ENCODE measurements around the gene FTO. TPM values are rescaled to one million over a fixed set of nuclear protein-coding genes. Genes with fewer than 3 reads are reported as not detected.

FTO gene
- total RNA-seq, 1 donor from 2014 or later, result 107 TPM

DNA sequence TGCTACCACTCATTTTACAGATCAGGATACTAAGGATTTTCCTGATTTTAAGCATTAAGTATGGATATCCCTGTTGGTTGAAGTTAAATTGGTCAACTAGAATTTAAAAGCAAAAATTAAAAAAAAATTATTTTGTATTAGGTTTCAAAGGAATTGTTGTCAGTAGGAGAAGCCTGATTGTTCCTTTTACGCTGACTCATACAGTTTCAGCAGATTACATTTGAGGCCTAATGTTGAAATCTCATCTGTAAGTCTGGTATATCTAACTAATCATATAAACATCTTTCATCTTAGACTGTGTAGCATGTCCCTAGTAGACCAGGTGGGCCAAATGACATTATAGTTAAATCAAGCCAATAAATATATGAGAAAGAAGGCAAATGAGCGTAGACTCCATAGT, 83.5 kb downstream of the FTO start:
- Mint-ChIP-seq H3K27ac (ENCODE audit: unreplicated experiment) (no peak overlapping the region), H3K36me3 (ENCODE audit: low read depth) (peaks cover 7% of the 10 kb centered on the region), H3K4me3 (no peak overlapping the region), H3K27me3 (ENCODE audit: low read depth) (no peaks in the 10 kb centered on the region), H3K4me1 (no peaks in the 10 kb centered on the region), H3K9me3 (peaks cover 3% of the 10 kb centered on the region)
- TF ChIP-seq, protein P1, sequence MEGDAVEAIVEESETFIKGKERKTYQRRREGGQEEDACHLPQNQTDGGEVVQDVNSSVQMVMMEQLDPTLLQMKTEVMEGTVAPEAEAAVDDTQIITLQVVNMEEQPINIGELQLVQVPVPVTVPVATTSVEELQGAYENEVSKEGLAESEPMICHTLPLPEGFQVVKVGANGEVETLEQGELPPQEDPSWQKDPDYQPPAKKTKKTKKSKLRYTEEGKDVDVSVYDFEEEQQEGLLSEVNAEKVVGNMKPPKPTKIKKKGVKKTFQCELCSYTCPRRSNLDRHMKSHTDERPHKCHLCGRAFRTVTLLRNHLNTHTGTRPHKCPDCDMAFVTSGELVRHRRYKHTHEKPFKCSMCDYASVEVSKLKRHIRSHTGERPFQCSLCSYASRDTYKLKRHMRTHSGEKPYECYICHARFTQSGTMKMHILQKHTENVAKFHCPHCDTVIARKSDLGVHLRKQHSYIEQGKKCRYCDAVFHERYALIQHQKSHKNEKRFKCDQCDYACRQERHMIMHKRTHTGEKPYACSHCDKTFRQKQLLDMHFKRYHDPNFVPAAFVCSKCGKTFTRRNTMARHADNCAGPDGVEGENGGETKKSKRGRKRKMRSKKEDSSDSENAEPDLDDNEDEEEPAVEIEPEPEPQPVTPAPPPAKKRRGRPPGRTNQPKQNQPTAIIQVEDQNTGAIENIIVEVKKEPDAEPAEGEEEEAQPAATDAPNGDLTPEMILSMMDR (conservative IDR thresholded peaks at IDR 0.05), result no peak
- DNase-seq (ENCODE audit: low read depth, low spot score), result no peak

DNA sequence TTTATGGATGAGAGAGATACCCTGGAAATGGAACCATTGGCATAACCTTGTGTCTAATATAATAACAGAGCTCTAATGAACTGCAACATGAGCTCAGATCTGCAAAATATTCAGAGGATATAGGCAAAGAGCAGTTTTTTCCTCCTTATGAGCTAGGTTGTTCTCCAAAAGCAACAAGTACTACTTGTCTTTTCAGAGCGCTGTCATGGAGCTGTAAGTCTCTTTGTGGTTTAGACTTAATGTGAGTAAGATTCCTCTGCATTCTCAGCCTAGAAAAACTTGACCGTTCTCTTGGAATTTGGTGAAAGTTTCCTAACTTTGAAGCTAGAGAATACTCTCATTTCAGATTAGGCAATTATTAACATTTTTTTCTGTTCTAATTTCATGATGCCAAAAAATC, 85.2 kb downstream of the FTO start:
- peaks cover 3% of the 10 kb centered on the region for H3K9me3 Mint-ChIP-seq
- H3K27ac Mint-ChIP-seq (ENCODE audit: unreplicated experiment), result no peak overlapping the region
- no peaks in the 10 kb centered on the region for H3K27me3 Mint-ChIP-seq (ENCODE audit: low read depth)
- H3K36me3 Mint-ChIP-seq (ENCODE audit: low read depth), result peaks cover 5% of the 10 kb centered on the region
- DNase-seq (ENCODE audit: low read depth, low spot score), result no peak
- no peak overlapping the region for H3K4me3 Mint-ChIP-seq
- TF ChIP-seq, protein P1 (conservative IDR thresholded peaks at IDR 0.05), result no peak
- no peaks in the 10 kb centered on the region for H3K4me1 Mint-ChIP-seq

- no peaks in the 10 kb centered on the region for H3K9me3 Mint-ChIP-seq
- no peak for DNase-seq (ENCODE audit: low read depth, low spot score)
- peaks cover 5% of the 10 kb centered on the region for H3K36me3 Mint-ChIP-seq (ENCODE audit: low read depth)
- H3K4me1 Mint-ChIP-seq, result no peaks in the 10 kb centered on the region
- no peak overlapping the region for H3K4me3 Mint-ChIP-seq
- H3K27ac Mint-ChIP-seq (ENCODE audit: unreplicated experiment), result no peak overlapping the region
- no peaks in the 10 kb centered on the region for H3K27me3 Mint-ChIP-seq (ENCODE audit: low read depth)
- TF ChIP-seq, protein P1 (conservative IDR thresholded peaks at IDR 0.05), result no peak
Measured at GRCh38 chr16:53792161-53792951, 88.4 kb downstream of the FTO start.

GRCh38 chr16:53803451-53803850, 99.5 kb downstream of the FTO start:
- TF ChIP-seq, protein P1 (conservative IDR thresholded peaks at IDR 0.05), result no peak
- no peak for DNase-seq (ENCODE audit: low read depth, low spot score)
- no peak overlapping the region for H3K4me3 Mint-ChIP-seq
- no peak overlapping the region for H3K27ac Mint-ChIP-seq (ENCODE audit: unreplicated experiment)
- peaks cover 16% of the 10 kb centered on the region for H3K4me1 Mint-ChIP-seq
- no peaks in the 10 kb centered on the region for H3K27me3 Mint-ChIP-seq (ENCODE audit: low read depth)
- H3K36me3 Mint-ChIP-seq (ENCODE audit: low read depth), result peaks cover 11% of the 10 kb centered on the region
- H3K9me3 Mint-ChIP-seq, result peaks cover 6% of the 10 kb centered on the region

DNA sequence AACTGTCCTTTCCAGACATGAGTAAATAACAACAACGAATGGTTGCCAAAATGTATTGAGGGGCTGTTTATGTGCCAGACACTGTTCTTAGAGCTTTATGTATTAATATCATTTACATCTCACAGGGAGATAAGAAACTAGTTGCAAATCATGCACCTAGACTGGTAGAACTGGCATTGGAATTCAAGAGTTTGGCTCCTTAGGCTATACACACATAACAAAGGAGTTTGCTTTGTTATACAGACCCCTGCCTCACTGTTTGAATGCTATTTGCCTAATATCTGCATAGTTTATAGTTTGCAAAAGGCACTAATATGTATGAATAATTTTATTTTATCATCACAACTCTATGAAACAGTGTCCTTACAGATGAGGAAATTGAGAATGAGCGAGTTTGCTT, 100.0 kb downstream of the FTO start:
- Mint-ChIP-seq H3K4me3 (no peak overlapping the region), H3K4me1 (peaks cover 22% of the 10 kb centered on the region), H3K36me3 (ENCODE audit: low read depth) (peaks cover 9% of the 10 kb centered on the region), H3K27ac (ENCODE audit: unreplicated experiment) (no peak overlapping the region), H3K27me3 (ENCODE audit: low read depth) (no peaks in the 10 kb centered on the region), H3K9me3 (peaks cover 3% of the 10 kb centered on the region)
- TF ChIP-seq, protein P1 (conservative IDR thresholded peaks at IDR 0.05), result no peak
- no peak for DNase-seq (ENCODE audit: low read depth, low spot score)
